ENCODE data around the gene NRSN2. TPM values are rescaled to one million over a fixed set of nuclear protein-coding genes. Genes with fewer than 3 reads are reported as not detected.

The NRSN2 gene
- total RNA-seq, 1 experiment from 2014 or later = 22.7 TPM

DNA sequence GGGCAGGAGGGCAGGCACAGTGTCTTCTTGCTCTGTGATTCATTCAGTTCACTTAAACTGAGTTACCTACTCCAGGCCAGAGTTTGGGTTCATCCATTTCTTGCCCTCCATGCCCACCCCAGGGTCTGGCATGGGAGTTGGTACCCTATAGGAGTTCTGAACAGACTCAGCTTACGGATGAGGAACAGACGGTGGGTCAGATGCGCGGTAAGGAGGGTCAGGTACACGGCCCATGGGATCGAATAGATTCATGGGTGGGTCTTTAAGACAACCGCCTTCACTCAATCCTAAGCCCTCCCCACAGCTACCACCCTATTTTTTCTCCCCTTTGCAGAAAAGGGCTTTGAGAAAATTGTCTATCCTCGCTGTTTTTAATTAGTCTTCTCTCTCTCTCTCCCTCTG lies 20.6 kb downstream of the NRSN2 start:
- Histone ChIP-seq H3K18ac (ENCODE audit: insufficient read length, low read depth, low read length) (no peak overlapping the region), H4K20me1 (ENCODE audit: control insufficient read depth, insufficient read depth, insufficient read length) (peaks cover 3% of the 10 kb centered on the region), H3K4me2 (ENCODE audit: insufficient read depth, insufficient read length, low read length) (no peak overlapping the region), H4K5ac (ENCODE audit: insufficient read length, low read depth, low read length) (no peak overlapping the region), H2AK5ac (ENCODE audit: insufficient read length, low read length) (no peak overlapping the region), H3K79me2 (ENCODE audit: insufficient read depth, low read length) (no peaks in the 10 kb centered on the region), H4K91ac (ENCODE audit: insufficient read length, low read depth, low read length) (no peak overlapping the region), H3K9ac (ENCODE audit: extremely low read depth, insufficient read length, low read length) (no peak overlapping the region), H3K23ac (ENCODE audit: insufficient read length, low read depth, low read length) (no peak overlapping the region), H3K4me1 (ENCODE audit: insufficient read depth, low read length) (no peaks in the 10 kb centered on the region), H3K27me3 (ENCODE audit: insufficient read depth, low read length) (no peaks in the 10 kb centered on the region), H2BK120ac (ENCODE audit: low read depth, low read length, poor library complexity, severe bottlenecking) (no peak overlapping the region), H3T11ph (ENCODE audit: low read length) (no peak overlapping the region), H2BK15ac (ENCODE audit: low read depth, low read length) (no peak overlapping the region), H2BK20ac (ENCODE audit: low read depth, low read length, poor library complexity, severe bottlenecking) (no peak overlapping the region), H3K23me2 (ENCODE audit: insufficient read length, low read depth, low read length, poor library complexity, severe bottlenecking) (no peaks in the 10 kb centered on the region), H2AFZ (ENCODE audit: low read length) (no peak overlapping the region), H2BK12ac (ENCODE audit: insufficient read length, low read depth, low read length) (no peak overlapping the region), H2BK5ac (ENCODE audit: insufficient read length, low read length) (no peak overlapping the region), H3K79me1 (ENCODE audit: insufficient read depth, low read depth, low read length, poor library complexity, severe bottlenecking) (no peaks in the 10 kb centered on the region), H4K8ac (replicated peaks; ENCODE audit: insufficient read length, low read depth, low read length) (no peak overlapping the region), H3K4ac (ENCODE audit: low read depth, low read length) (no peak overlapping the region), H3K27ac (ENCODE audit: insufficient read length, low read depth, low read length) (no peak overlapping the region), H3K14ac (ENCODE audit: insufficient read depth, low read length) (no peak overlapping the region; the same call in 1 of the 2 replicates), H3K56ac (ENCODE audit: insufficient read length, low read depth, low read length) (no peak overlapping the region), H3K9me3 (ENCODE audit: control insufficient read depth, low read depth, low read length) (no peaks in the 10 kb centered on the region)
- TF ChIP-seq, protein P1, sequence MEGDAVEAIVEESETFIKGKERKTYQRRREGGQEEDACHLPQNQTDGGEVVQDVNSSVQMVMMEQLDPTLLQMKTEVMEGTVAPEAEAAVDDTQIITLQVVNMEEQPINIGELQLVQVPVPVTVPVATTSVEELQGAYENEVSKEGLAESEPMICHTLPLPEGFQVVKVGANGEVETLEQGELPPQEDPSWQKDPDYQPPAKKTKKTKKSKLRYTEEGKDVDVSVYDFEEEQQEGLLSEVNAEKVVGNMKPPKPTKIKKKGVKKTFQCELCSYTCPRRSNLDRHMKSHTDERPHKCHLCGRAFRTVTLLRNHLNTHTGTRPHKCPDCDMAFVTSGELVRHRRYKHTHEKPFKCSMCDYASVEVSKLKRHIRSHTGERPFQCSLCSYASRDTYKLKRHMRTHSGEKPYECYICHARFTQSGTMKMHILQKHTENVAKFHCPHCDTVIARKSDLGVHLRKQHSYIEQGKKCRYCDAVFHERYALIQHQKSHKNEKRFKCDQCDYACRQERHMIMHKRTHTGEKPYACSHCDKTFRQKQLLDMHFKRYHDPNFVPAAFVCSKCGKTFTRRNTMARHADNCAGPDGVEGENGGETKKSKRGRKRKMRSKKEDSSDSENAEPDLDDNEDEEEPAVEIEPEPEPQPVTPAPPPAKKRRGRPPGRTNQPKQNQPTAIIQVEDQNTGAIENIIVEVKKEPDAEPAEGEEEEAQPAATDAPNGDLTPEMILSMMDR (conservative IDR thresholded peaks at IDR 0.05) = no peak
- Mint-ChIP-seq H3K9me3 (no peaks in the 10 kb centered on the region), H3K27ac (no peak overlapping the region), H3K36me3 (ENCODE audit: insufficient read depth in 1 of 3, low read depth in 3 of 3) (no peaks in the 10 kb centered on the region), H3K4me1 (peaks cover 13 to 15% of the 10 kb centered on the region in 2 experiments), H3K4me3 (no peak overlapping the region), H3K27me3 (ENCODE audit: low read depth) (peaks cover 5% of the 10 kb centered on the region)
- no peak for DNase-seq
- WGBS (ENCODE audit: extremely low coverage, insufficient read length, low lambda C conversion rate) = no CpG with 5 or more reads among the region's 8 CpGs
